ENCODE results near the gene SSU72.

The SSU72 gene

DNA sequence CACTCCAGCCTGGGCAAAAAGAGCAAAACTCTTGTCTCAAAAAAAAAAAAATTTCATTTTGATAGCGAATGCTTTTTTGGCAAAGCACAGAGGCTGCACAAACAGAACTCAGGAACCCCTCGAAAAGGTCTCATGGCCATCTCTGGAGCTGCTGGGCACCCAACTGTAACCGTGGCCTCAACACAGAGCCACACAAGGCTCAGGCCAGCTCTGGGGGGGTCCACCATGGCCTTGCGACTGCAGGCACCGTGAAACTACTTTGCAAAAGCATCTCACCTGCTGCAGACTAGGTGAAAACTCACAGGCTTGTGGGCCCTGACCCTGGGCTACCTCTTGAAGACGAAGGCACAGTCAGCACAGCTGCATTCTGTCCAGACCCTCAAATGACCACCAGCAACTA is 18.2 kb downstream of the SSU72 start:
- no peaks in the 10 kb centered on the region for H3K9me3 ChIP-seq (ENCODE audit: insufficient read depth, low read length)
- no peaks in the 10 kb centered on the region for H3K79me2 ChIP-seq (ENCODE audit: insufficient read depth, low read length)
- H3K27me3 ChIP-seq (ENCODE audit: low read length): no peaks in the 10 kb centered on the region
- no peaks in the 10 kb centered on the region for H3K36me3 ChIP-seq (ENCODE audit: low read length)
- no peaks in the 10 kb centered on the region for H3K9me2 ChIP-seq (replicated peaks; ENCODE audit: insufficient read depth, low read length)
- H3K27ac ChIP-seq (ENCODE audit: low read depth, low read length): no peak overlapping the region
- H3K9ac ChIP-seq (ENCODE audit: low read length): no peak overlapping the region
- H3F3A ChIP-seq (ENCODE audit: insufficient read depth): peaks cover 4% of the 10 kb centered on the region; the same call in 1 of the 2 replicates
- no peaks in the 10 kb centered on the region for H4K20me1 ChIP-seq (ENCODE audit: low read depth, low read length)
- TF ChIP-seq, protein P1, sequence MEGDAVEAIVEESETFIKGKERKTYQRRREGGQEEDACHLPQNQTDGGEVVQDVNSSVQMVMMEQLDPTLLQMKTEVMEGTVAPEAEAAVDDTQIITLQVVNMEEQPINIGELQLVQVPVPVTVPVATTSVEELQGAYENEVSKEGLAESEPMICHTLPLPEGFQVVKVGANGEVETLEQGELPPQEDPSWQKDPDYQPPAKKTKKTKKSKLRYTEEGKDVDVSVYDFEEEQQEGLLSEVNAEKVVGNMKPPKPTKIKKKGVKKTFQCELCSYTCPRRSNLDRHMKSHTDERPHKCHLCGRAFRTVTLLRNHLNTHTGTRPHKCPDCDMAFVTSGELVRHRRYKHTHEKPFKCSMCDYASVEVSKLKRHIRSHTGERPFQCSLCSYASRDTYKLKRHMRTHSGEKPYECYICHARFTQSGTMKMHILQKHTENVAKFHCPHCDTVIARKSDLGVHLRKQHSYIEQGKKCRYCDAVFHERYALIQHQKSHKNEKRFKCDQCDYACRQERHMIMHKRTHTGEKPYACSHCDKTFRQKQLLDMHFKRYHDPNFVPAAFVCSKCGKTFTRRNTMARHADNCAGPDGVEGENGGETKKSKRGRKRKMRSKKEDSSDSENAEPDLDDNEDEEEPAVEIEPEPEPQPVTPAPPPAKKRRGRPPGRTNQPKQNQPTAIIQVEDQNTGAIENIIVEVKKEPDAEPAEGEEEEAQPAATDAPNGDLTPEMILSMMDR (IDR thresholded peaks at IDR 0.05; ENCODE audit: insufficient read depth, low read length, poor library complexity, severe bottlenecking): no peak
- TF ChIP-seq EZH2phosphoT487 (conservative IDR thresholded peaks at IDR 0.05; ENCODE audit: low read length): no peak
- no peak overlapping the region for H2AFZ ChIP-seq (ENCODE audit: low read depth, low read length, severe bottlenecking)
- H3K4me2 ChIP-seq (ENCODE audit: low read depth, low read length, poor library complexity, severe bottlenecking): no peak overlapping the region
- H3K4me3 ChIP-seq (ENCODE audit: insufficient read depth, low read length, poor library complexity, severe bottlenecking): no peak overlapping the region

DNA sequence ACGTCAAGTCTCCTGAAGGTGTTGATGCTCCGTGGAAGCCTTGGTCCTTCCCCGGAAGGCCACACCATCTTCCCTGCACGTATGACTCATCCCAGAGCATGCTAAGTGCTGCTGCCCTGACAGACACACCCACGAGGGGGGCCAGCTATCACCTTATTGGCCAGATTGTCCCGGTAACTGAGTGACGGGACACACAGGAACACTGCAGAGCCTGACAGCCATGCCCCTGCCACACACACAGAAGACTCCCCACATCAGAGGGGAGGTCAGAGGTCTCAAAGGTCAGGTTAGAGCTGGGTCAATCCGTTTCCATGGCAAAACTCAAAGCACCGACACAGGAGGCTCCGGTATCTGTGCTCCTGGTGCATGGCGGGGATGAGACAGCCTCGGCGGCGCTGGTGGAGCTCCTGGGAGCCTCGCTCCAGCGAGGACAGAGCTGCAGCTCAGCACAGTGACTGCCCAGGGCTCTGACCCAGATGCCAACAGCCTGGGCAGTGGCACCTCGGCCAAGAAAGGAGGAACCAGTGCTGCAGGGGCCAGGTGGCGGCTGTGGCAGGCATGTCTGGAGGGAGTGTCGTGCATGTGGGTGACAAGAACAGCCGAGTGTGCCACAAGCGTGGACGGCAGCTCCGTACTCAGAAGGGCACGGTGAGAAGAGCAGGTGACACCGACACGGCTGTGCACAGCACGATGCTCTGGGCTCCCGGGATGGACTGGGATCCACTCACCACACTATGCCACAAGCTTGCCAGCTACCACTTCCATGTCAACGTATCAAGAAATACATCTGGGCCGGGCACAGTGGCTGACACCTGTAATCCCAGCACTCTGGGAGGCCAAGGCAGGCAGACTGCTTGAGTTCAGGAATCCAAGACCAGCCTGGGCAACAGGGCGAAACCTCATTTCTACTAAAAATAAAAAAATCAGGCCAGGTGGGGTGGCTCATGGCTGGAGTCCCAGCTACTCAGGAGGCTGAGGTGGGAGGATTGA is 19.4 kb downstream of the SSU72 start:
- Histone ChIP-seq H3F3A (ENCODE audit: insufficient read depth) (peaks cover 4% of the 10 kb centered on the region; the same call in 1 of the 2 replicates), H3K9ac (ENCODE audit: low read length) (no peak overlapping the region), H3K79me2 (ENCODE audit: insufficient read depth, low read length) (no peaks in the 10 kb centered on the region; the same call in 1 of the 2 replicates), H3K4me2 (ENCODE audit: low read depth, low read length, poor library complexity, severe bottlenecking) (no peak overlapping the region), H3K27me3 (ENCODE audit: low read length) (no peaks in the 10 kb centered on the region), H2AFZ (ENCODE audit: low read depth, low read length, severe bottlenecking) (no peak overlapping the region), H3K4me3 (ENCODE audit: insufficient read depth, low read length, poor library complexity, severe bottlenecking) (no peak overlapping the region), H3K9me2 (replicated peaks; ENCODE audit: insufficient read depth, low read length) (no peaks in the 10 kb centered on the region), H4K20me1 (ENCODE audit: low read depth, low read length) (no peaks in the 10 kb centered on the region), H3K27ac (ENCODE audit: low read depth, low read length) (no peak overlapping the region), H3K36me3 (ENCODE audit: low read length) (no peaks in the 10 kb centered on the region), H3K9me3 (ENCODE audit: insufficient read depth, low read length) (no peaks in the 10 kb centered on the region)
- no peak for TF ChIP-seq EZH2phosphoT487 (conservative IDR thresholded peaks at IDR 0.05; ENCODE audit: low read length)
- TF ChIP-seq, protein P1 (IDR thresholded peaks at IDR 0.05; ENCODE audit: insufficient read depth, low read length, poor library complexity, severe bottlenecking): no peak

DNA sequence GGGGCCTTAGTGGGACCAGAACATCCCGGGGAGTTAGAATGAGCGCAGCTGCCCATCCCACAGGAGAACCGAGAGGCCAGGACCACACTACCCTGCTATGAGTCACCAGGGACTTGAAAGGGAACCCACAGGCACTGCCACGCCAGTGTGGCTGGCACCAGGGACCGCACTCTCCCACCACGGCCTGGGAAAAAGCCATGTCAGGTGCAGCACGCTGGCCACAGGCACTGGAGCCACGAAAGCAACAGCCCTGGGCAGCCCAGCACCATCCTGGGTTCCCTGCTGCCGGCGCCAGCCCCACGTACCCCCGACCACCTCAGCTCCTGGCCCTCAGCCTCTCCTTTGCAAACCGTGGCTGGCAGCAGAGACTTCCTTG is 20.1 kb downstream of the SSU72 start:
- Histone ChIP-seq H3K27me3 (ENCODE audit: low read length) (no peaks in the 10 kb centered on the region), H3K36me3 (ENCODE audit: low read length) (no peaks in the 10 kb centered on the region), H3K9me3 (ENCODE audit: insufficient read depth, low read length) (no peaks in the 10 kb centered on the region), H3K9ac (ENCODE audit: low read length) (no peak overlapping the region), H3K4me3 (ENCODE audit: insufficient read depth, low read length, poor library complexity, severe bottlenecking) (no peak overlapping the region), H3F3A (ENCODE audit: insufficient read depth) (peaks cover 4% of the 10 kb centered on the region; the same call in 1 of the 2 replicates), H3K27ac (ENCODE audit: low read depth, low read length) (no peak overlapping the region), H3K4me2 (ENCODE audit: low read depth, low read length, poor library complexity, severe bottlenecking) (no peak overlapping the region), H2AFZ (ENCODE audit: low read depth, low read length, severe bottlenecking) (no peak overlapping the region), H3K9me2 (replicated peaks; ENCODE audit: insufficient read depth, low read length) (no peaks in the 10 kb centered on the region), H4K20me1 (ENCODE audit: low read depth, low read length) (no peaks in the 10 kb centered on the region), H3K79me2 (ENCODE audit: insufficient read depth, low read length) (no peaks in the 10 kb centered on the region; the same call in 1 of the 2 replicates)
- TF ChIP-seq, protein P1 (IDR thresholded peaks at IDR 0.05; ENCODE audit: insufficient read depth, low read length, poor library complexity, severe bottlenecking): no peak
- TF ChIP-seq EZH2phosphoT487 (conservative IDR thresholded peaks at IDR 0.05; ENCODE audit: low read length): no peak
